OCI-LY3 (cell line): ENCODE measurements around the gene LAPTM5.
A peak's percentile ranks its signal among the peaks of the same experiment; 100 is the strongest.

Experiments used
- H2AFZ ChIP-seq: fragments of 200-600, 300-600 bp; shearing (Covaris generic); 2 replicates; pipeline ENCODE4 v1.6.0; 2014; ENCODE audit warnings: antibody characterized with exemption, low read depth, low read length
- H3K27ac ChIP-seq: fragments of 200-600, 300-600 bp; sonication (generic); 2 replicates; pipeline ENCODE4 v1.5.1; 2014; ENCODE audit warnings: mild to moderate bottlenecking, low read length, moderate library complexity, mixed read lengths
- H3K27me3 ChIP-seq: fragments of 200-600, 300-600 bp; sonication (generic); 2 replicates; pipeline ENCODE4 v1.6.1; 2014; ENCODE audit warnings: low read depth, low read length, mixed read lengths
- H3K36me3 ChIP-seq: fragments of 200-600, 300-600 bp; sonication (generic); replicated peaks from 2 replicates; pipeline ENCODE3; 2014; ENCODE audit warnings: low read depth, low read length, mixed read lengths
- H3K4me1 ChIP-seq: fragments of 300-600, 200-600 bp; sonication (generic); 2 replicates; pipeline ENCODE4 v1.6.1; 2014; ENCODE audit warnings: low read length, mixed read lengths
- H3K4me2 ChIP-seq: fragments of 200-600, 300-600 bp; sonication (generic); 2 replicates; pipeline ENCODE4 v1.6.1; 2014; ENCODE audit warnings: low read length, mixed read lengths
- H3K4me3 ChIP-seq: fragments of 300-600, 200-600 bp; sonication (generic); 2 replicates; pipeline ENCODE4 v1.5.1; 2014; ENCODE audit warnings: antibody characterized with exemption, mild to moderate bottlenecking, low read length, moderate library complexity
- H3K79me2 ChIP-seq: fragments of 300-600, 200-600 bp; shearing (Covaris generic); 2 replicates; pipeline ENCODE4 v1.6.1; 2014; ENCODE audit warnings: mild to moderate bottlenecking, low read length, mixed read lengths
- H3K9ac ChIP-seq: fragments of 300-600, 200-600 bp; shearing (Covaris generic); 2 replicates; pipeline ENCODE4 v1.6.0; 2014; ENCODE audit warnings: mild to moderate bottlenecking, low read length, moderate library complexity
- H3K9me3 ChIP-seq: fragments of 200-600, 300-600 bp; shearing (Covaris generic); 2 replicates; pipeline ENCODE4 v1.6.1; 2014; ENCODE audit warnings: low read length, mixed read lengths; ENCODE audit not compliant: insufficient read depth
- H4K20me1 ChIP-seq: fragments of 200-600, 300-600 bp; sonication (generic); 2 replicates; pipeline ENCODE4 v1.6.1; 2016; ENCODE audit warnings: low read length, mixed read lengths; ENCODE audit not compliant: insufficient read depth
- CTCF ChIP-seq: fragments of 200-600, 300-600 bp; sonication (generic); IDR thresholded peaks from 2 replicates; pipeline ENCODE4 v1.5.1; 2014; ENCODE audit warnings: antibody characterized with exemption, low read length, low read depth
- EZH2phosphoT487 ChIP-seq: fragments of 200-600 bp; shearing (Covaris generic); IDR thresholded peaks from 2 replicates; pipeline ENCODE4 v1.6.1; 2018; ENCODE audit warnings: antibody characterized with exemption, mixed run types, low read depth

The LAPTM5 gene

GRCh38 chr1:30786264-30786991 is 28.9 kb upstream of the LAPTM5 start:
- TF ChIP-seq EZH2phosphoT487 (no peak), CTCF (no peak)
- Histone ChIP-seq H2AFZ (no peak overlapping the region), H3K27me3 (no peaks in the 10 kb centered on the region), H3K9ac (no peak overlapping the region), H3K4me2 (no peak overlapping the region), H3K27ac (no peak overlapping the region), H4K20me1 (no peaks in the 10 kb centered on the region), H3K4me3 (no peak overlapping the region), H3K36me3 (no peaks in the 10 kb centered on the region), H3K79me2 (no peaks in the 10 kb centered on the region), H3K9me3 (no peaks in the 10 kb centered on the region), H3K4me1 (peaks cover 25% of the 10 kb centered on the region)

- no peaks in the 10 kb centered on the region for H3K27me3 ChIP-seq
- H4K20me1 ChIP-seq = no peaks in the 10 kb centered on the region
- no peak overlapping the region for H3K27ac ChIP-seq
- H3K9ac ChIP-seq = no peak overlapping the region
- H3K36me3 ChIP-seq = no peaks in the 10 kb centered on the region
- no peak overlapping the region for H2AFZ ChIP-seq
- TF ChIP-seq EZH2phosphoT487 (no peak), CTCF (no peak)
- no peaks in the 10 kb centered on the region for H3K9me3 ChIP-seq
- peaks cover 23% of the 10 kb centered on the region for H3K4me1 ChIP-seq
- H3K79me2 ChIP-seq = no peaks in the 10 kb centered on the region
- no peak overlapping the region for H3K4me2 ChIP-seq
- H3K4me3 ChIP-seq = no peak overlapping the region
Measured at GRCh38 chr1:30785714-30786113, 28.1 kb upstream of the LAPTM5 start.

- no peaks in the 10 kb centered on the region for H3K27me3 ChIP-seq
- no peaks in the 10 kb centered on the region for H3K9me3 ChIP-seq
- TF ChIP-seq EZH2phosphoT487 (no peak), CTCF (no peak)
- no peak overlapping the region for H2AFZ ChIP-seq
- peaks cover 26% of the 10 kb centered on the region for H3K4me1 ChIP-seq
- no peak overlapping the region for H3K4me2 ChIP-seq
- no peaks in the 10 kb centered on the region for H4K20me1 ChIP-seq
- no peaks in the 10 kb centered on the region for H3K79me2 ChIP-seq
- no peaks in the 10 kb centered on the region for H3K36me3 ChIP-seq
- H3K27ac ChIP-seq = no peak overlapping the region
- no peak overlapping the region for H3K4me3 ChIP-seq
- no peak overlapping the region for H3K9ac ChIP-seq
Measured at GRCh38 chr1:30785181-30785580, 27.6 kb upstream of the LAPTM5 start.

- Histone ChIP-seq H3K27me3 (peaks cover 5% of the 10 kb centered on the region; the same call in 1 of the 2 replicates), H3K9me3 (no peaks in the 10 kb centered on the region), H3K4me2 (peak overlapping the region; percentile 98), H3K9ac (no peak overlapping the region), H3K27ac (no peak overlapping the region), H4K20me1 (no peaks in the 10 kb centered on the region), H2AFZ (0 out of 2 replicates have a peak overlapping the region, but pooled peaks have one; percentile 90), H3K4me1 (peaks cover 43% of the 10 kb centered on the region), H3K79me2 (no peaks in the 10 kb centered on the region), H3K4me3 (peak overlapping the region; percentile 73), H3K36me3 (no peaks in the 10 kb centered on the region)
- no peak for TF ChIP-seq EZH2phosphoT487
- TF ChIP-seq CTCF = no peak
Measured at GRCh38 chr1:30783256-30783915, 25.8 kb upstream of the LAPTM5 start.
